ENCODE measurements around the gene ATP1A1.

ATP1A1 gene

DNA sequence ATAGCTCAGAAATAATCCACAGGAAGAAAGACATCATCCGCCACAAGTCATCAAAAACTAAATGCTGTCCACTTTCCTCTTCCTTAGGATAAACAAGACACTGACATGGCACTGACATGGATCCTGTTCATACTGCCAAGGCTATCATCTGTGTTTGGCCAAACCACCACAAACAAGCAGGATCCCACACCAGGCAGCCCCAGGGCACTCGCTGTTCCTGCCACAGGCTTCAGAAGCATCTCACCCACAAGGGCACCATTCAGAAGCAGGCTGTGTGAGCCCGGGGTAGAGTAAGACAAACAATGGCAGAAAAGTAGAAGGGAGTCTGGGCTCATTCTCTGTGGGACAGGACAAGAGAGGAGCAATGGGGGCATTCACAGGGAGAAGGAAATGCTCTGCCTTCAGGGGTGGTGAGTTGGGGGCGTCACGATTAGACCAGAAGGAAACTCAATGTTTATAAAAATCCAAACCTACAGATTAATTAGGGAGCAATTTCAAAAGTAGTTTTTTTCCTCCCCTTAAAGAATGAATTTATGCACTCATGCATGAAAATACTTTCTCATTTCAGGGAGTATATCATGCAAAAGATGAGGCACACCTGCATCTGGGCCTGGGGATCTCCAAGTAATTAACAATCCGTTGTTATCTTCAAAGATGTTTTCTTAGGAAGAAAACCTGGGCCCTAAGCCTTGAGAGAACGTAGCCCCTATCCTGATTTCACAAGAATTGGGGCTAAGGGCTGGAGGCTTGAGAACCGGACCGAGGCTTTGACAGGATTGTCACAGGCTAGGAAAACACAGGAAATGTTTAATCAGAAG lies 43.3 kb upstream of the ATP1A1 start:
- peak; percentile 17 for DNase-seq (ENCODE audit: low read depth)
- no peak overlapping the region for H3K4me3 ChIP-seq (replicated peaks; ENCODE audit: low read depth, low read length)
- TF ChIP-seq, protein P1, sequence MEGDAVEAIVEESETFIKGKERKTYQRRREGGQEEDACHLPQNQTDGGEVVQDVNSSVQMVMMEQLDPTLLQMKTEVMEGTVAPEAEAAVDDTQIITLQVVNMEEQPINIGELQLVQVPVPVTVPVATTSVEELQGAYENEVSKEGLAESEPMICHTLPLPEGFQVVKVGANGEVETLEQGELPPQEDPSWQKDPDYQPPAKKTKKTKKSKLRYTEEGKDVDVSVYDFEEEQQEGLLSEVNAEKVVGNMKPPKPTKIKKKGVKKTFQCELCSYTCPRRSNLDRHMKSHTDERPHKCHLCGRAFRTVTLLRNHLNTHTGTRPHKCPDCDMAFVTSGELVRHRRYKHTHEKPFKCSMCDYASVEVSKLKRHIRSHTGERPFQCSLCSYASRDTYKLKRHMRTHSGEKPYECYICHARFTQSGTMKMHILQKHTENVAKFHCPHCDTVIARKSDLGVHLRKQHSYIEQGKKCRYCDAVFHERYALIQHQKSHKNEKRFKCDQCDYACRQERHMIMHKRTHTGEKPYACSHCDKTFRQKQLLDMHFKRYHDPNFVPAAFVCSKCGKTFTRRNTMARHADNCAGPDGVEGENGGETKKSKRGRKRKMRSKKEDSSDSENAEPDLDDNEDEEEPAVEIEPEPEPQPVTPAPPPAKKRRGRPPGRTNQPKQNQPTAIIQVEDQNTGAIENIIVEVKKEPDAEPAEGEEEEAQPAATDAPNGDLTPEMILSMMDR (IDR thresholded peaks at IDR 0.05; ENCODE audit: low read length, missing control alignments), result no peak

DNA sequence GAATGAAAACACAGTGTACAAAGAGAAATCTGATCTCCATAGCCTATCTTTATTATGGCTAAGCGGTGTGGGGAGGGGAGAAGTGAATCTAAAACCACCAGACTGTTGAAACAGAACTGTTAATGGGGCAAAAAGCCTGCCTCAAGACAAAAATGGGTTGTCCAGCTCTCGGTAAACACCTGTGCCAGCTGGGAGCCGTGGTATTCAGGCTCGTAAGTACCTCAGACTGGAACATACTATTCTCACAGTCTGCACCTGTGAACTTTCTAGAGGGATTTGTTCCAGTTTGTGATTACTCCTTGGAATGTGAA lies 42.7 kb upstream of the ATP1A1 start:
- no peak overlapping the region for H3K4me3 ChIP-seq (replicated peaks; ENCODE audit: low read depth, low read length)
- TF ChIP-seq, protein P1 (IDR thresholded peaks at IDR 0.05; ENCODE audit: low read length, missing control alignments), result no peak
- no peak for DNase-seq (ENCODE audit: low read depth)

DNA sequence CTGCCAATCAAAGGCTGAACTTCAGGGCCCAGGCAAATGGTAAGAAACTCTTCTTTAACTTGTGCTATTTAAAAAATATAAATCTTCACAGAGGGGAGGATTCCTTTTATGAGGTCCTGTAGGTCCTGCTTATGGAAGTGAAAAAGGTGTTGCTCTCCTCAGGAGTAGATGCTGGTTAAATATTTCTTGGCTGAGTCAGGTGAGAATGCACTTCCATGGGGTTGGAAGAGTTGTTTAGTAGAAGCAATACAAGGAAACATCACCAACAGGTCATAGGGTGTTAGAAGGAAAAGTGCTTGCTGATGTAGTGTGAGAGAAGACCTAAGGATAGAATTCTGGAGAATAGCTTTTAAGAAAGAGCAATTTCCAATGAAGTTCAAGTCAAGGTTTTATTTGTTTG lies 42.2 kb upstream of the ATP1A1 start:
- TF ChIP-seq, protein P1 (IDR thresholded peaks at IDR 0.05; ENCODE audit: low read length, missing control alignments), result no peak

DNA sequence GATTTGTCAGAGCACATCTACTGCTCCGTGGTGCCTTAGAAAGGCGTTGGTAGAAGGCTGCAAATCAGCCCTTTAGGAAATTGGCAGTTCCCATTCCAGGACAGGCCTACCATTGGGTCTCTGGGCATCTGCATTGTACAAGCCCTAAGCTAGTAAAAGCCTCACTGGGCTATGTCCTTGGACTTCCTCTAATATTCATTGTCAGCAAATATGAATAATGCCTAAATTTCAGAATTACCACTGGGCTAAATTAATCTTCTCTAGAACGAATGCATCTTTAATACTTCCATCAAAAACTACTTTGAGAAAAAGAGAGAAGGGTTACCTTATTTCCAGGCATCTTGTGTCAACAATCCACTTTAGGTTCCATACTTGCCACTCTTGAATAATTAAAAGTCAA lies 41.5 kb upstream of the ATP1A1 start:
- no peak for DNase-seq (ENCODE audit: low read depth)
- TF ChIP-seq, protein P1 (IDR thresholded peaks at IDR 0.05; ENCODE audit: low read length, missing control alignments), result no peak
- no peak overlapping the region for H3K4me3 ChIP-seq (replicated peaks; ENCODE audit: low read depth, low read length)

More for the DNA sequence above, 42.2 kb upstream of the ATP1A1 start:
- no peak for DNase-seq (ENCODE audit: low read depth)
- no peak overlapping the region for H3K4me3 ChIP-seq (replicated peaks; ENCODE audit: low read depth, low read length)

DNA sequence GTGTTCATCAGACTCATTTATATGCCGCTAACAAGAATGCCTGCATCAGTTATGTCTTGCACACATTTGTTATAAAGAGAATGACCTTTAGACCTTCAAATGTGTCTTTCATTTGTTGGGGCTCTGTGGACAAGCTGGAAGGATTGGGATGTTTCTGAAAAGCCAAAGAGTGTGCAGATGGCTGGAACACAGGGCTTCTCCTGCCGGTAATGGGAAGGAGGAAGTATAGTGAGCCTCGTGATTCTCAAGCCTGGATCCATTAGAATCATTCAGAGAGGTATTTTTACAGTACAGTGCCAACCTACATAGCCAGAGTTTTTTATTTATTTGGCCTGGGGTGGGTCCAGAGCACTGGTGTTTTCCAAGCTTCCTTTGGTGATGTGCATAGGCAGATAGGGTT lies 40.6 kb upstream of the ATP1A1 start:
- TF ChIP-seq, protein P1 (IDR thresholded peaks at IDR 0.05; ENCODE audit: low read length, missing control alignments), result no peak
- no peak overlapping the region for H3K4me3 ChIP-seq (replicated peaks; ENCODE audit: low read depth, low read length)
- no peak for DNase-seq (ENCODE audit: low read depth)

DNA sequence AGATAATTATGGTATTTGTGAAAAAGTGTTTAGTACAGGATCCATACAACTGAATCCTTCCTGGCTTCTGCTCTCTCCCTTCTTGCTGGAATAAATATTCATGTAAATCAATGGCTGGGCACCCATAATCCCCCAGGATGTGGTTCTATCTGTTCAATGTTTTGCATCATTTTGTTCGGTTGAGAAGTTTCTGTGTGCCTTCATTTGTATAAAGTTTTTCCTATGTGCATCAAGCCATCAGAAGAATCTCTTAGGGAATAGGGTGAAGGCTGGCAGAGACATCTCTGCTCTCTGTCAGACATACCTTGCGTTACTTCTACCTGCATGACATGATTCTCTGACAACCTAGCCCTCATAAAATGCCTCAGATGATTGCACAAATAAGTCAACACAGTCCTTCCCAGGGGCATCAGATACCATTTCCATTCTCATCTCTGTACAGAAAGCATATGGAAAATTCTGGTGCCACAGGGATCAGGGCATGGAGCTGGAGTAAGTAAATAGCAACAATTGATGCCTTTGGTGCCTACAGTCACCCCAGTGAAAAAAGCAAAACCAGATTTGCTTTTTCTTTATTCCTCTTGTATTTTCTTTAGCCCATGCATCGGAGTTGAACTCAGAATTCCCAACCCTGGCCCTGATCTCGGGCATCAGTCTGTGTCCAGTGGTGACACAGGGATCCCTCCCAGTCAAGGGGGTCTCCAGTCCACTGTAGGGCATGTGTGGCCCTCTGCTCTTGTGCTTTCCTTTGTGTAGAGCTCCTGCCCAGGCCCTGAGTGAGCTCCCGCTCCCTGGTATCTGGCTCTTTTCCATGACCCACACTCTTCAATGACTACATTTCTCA lies 39.7 kb upstream of the ATP1A1 start:
- TF ChIP-seq, protein P1 (IDR thresholded peaks at IDR 0.05; ENCODE audit: low read length, missing control alignments), result no peak
- DNase-seq (ENCODE audit: low read depth), result no peak
- H3K4me3 ChIP-seq (replicated peaks; ENCODE audit: low read depth, low read length), result no peak overlapping the region
